ENCODE measurements around the gene COPS9. TPM values are rescaled to one million over a fixed set of nuclear protein-coding genes. Genes with fewer than 3 reads are reported as not detected.

COPS9 gene
- total RNA-seq, 1 donor: 70.2 TPM

DNA sequence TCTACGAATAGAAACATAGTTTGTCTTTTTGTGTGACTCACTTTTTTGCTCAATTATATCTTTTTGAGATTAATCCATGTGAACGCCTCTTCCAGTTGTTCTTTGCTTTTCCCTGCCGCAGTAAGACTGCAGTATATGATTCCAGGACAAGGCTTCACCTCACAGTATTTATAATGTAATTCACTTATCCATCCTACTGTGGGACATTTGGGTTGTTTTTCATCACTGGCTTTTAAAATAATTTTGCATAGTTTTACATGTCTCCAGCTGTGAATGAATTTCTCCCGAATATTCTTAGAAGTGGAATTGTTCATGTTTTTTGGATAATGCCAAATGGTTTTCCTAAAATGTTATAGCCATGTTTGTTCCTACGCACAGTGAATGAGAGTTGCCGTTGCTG is 21.9 kb downstream of the COPS9 start:
- H3K4me2 ChIP-seq (ENCODE audit: insufficient read depth, low read length): no peak overlapping the region
- no peaks in the 10 kb centered on the region for H3K4me1 ChIP-seq (ENCODE audit: insufficient read depth, low read length)
- H2AFZ ChIP-seq (ENCODE audit: low read length): no peak overlapping the region
- no peaks in the 10 kb centered on the region for H3K9me3 ChIP-seq (ENCODE audit: low read depth, low read length)
- H3K27me3 ChIP-seq (ENCODE audit: insufficient read depth, low read length): peaks cover 6% of the 10 kb centered on the region
- H3K36me3 ChIP-seq (ENCODE audit: insufficient read depth, low read length): no peaks in the 10 kb centered on the region
- no peak overlapping the region for H3K4me3 ChIP-seq (ENCODE audit: insufficient read depth, low read length)
- H3K27ac ChIP-seq (ENCODE audit: low read depth, low read length): no peak overlapping the region
- no peak for DNase-seq (ENCODE audit: insufficient read length, low spot score, missing footprints)
- no peak for TF ChIP-seq CTCF (IDR thresholded peaks at IDR 0.05; ENCODE audit: extremely low read depth, low read depth, low read length)
- H3K79me2 ChIP-seq (ENCODE audit: insufficient read depth, low read length): no peaks in the 10 kb centered on the region
- no peaks in the 10 kb centered on the region for H4K20me1 ChIP-seq (ENCODE audit: insufficient read depth, low read length)

GRCh38 chr2:240112914-240113690 is 23.0 kb downstream of the COPS9 start:
- DNase-seq (ENCODE audit: insufficient read length, low spot score, missing footprints): no peak
- no peak overlapping the region for H2AFZ ChIP-seq (ENCODE audit: low read length)
- H3K27me3 ChIP-seq (ENCODE audit: insufficient read depth, low read length): peaks cover 6% of the 10 kb centered on the region
- TF ChIP-seq CTCF (IDR thresholded peaks at IDR 0.05; ENCODE audit: extremely low read depth, low read depth, low read length): no peak
- H3K4me2 ChIP-seq (ENCODE audit: insufficient read depth, low read length): no peak overlapping the region
- H3K9me3 ChIP-seq (ENCODE audit: low read depth, low read length): no peaks in the 10 kb centered on the region
- H3K79me2 ChIP-seq (ENCODE audit: insufficient read depth, low read length): no peaks in the 10 kb centered on the region
- H3K4me1 ChIP-seq (ENCODE audit: insufficient read depth, low read length): no peaks in the 10 kb centered on the region
- no peak overlapping the region for H3K27ac ChIP-seq (ENCODE audit: low read depth, low read length)
- H4K20me1 ChIP-seq (ENCODE audit: insufficient read depth, low read length): no peaks in the 10 kb centered on the region
- no peak overlapping the region for H3K4me3 ChIP-seq (ENCODE audit: insufficient read depth, low read length)
- H3K36me3 ChIP-seq (ENCODE audit: insufficient read depth, low read length): no peaks in the 10 kb centered on the region

DNA sequence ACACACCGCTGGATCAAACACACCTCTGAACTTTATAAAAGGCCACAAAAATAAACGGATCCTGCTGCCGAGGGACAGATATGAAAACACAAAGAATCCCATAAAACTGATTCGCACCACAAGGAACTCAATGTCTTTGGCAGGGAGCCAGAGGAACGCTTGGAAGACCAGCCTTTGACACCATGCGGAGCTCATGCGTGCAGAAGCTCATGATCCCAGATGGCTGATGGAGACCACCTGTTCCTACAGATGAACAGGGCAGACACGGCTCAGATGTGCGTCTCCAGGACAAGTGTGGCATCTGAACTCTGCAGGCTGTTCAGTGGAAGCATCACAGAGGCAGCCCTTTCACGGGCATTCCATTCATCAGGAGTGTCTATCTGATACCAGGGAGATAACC is 24.9 kb downstream of the COPS9 start:
- H3K4me2 ChIP-seq (ENCODE audit: insufficient read depth, low read length): no peak overlapping the region
- TF ChIP-seq CTCF (IDR thresholded peaks at IDR 0.05; ENCODE audit: extremely low read depth, low read depth, low read length): no peak
- no peak overlapping the region for H3K27ac ChIP-seq (ENCODE audit: low read depth, low read length)
- H3K36me3 ChIP-seq (ENCODE audit: insufficient read depth, low read length): no peaks in the 10 kb centered on the region
- H3K79me2 ChIP-seq (ENCODE audit: insufficient read depth, low read length): no peaks in the 10 kb centered on the region
- peaks cover 6% of the 10 kb centered on the region for H3K27me3 ChIP-seq (ENCODE audit: insufficient read depth, low read length)
- no peaks in the 10 kb centered on the region for H4K20me1 ChIP-seq (ENCODE audit: insufficient read depth, low read length)
- DNase-seq (ENCODE audit: insufficient read length, low spot score, missing footprints): peak; percentile 30
- no peaks in the 10 kb centered on the region for H3K9me3 ChIP-seq (ENCODE audit: low read depth, low read length)
- no peaks in the 10 kb centered on the region for H3K4me1 ChIP-seq (ENCODE audit: insufficient read depth, low read length)
- H3K4me3 ChIP-seq (ENCODE audit: insufficient read depth, low read length): no peak overlapping the region
- no peak overlapping the region for H2AFZ ChIP-seq (ENCODE audit: low read length)

- Histone ChIP-seq H3K79me2 (ENCODE audit: insufficient read depth, low read length) (no peaks in the 10 kb centered on the region), H3K36me3 (ENCODE audit: insufficient read depth, low read length) (no peaks in the 10 kb centered on the region), H3K27ac (ENCODE audit: low read depth, low read length) (no peak overlapping the region), H3K9me3 (ENCODE audit: low read depth, low read length) (no peaks in the 10 kb centered on the region), H3K27me3 (ENCODE audit: insufficient read depth, low read length) (peaks cover 5% of the 10 kb centered on the region), H3K4me1 (ENCODE audit: insufficient read depth, low read length) (no peaks in the 10 kb centered on the region), H3K4me3 (ENCODE audit: insufficient read depth, low read length) (no peak overlapping the region), H3K4me2 (ENCODE audit: insufficient read depth, low read length) (no peak overlapping the region), H4K20me1 (ENCODE audit: insufficient read depth, low read length) (no peaks in the 10 kb centered on the region), H2AFZ (ENCODE audit: low read length) (no peak overlapping the region)
- no peak for TF ChIP-seq CTCF (IDR thresholded peaks at IDR 0.05; ENCODE audit: extremely low read depth, low read depth, low read length)
- DNase-seq (ENCODE audit: insufficient read length, low spot score, missing footprints): no peak
Measured at GRCh38 chr2:240109386-240109785, 26.7 kb downstream of the COPS9 start.

Data from osteoblast (primary cell).